HEK293 (cell line): Measurements from ENCODE around the gene GNB2.

Experiments
- HOXA7 ChIP-seq: sonication (generic); formaldehyde crosslinking; IDR thresholded peaks from 2 replicates; pipeline ENCODE4 v1.8.1; 2022; ENCODE audit warnings: missing genetic modification reagents, borderline replicate concordance
- KLF10 ChIP-seq: fragments of 450-650 bp; IDR thresholded peaks from 2 replicates; pipeline ENCODE4 v1.5.1; 2018; ENCODE audit warnings: missing biosample characterization, mild to moderate bottlenecking, missing genetic modification characterization
- OSR2 ChIP-seq: fragments of 450-650 bp; formaldehyde crosslinking; IDR thresholded peaks from 2 replicates; pipeline ENCODE4 v1.5.1; 2016; ENCODE audit warnings: missing biosample characterization, missing genetic modification characterization
- REPIN1 ChIP-seq: fragments of 450-650 bp; formaldehyde crosslinking; IDR thresholded peaks from 2 replicates; pipeline ENCODE4 v1.5.1; 2017; ENCODE audit warnings: missing biosample characterization, missing genetic modification characterization, low read depth
- SP7 ChIP-seq: fragments of 450-650 bp; formaldehyde crosslinking; IDR thresholded peaks from 2 replicates; pipeline ENCODE4 v1.5.1; 2016; ENCODE audit warnings: missing biosample characterization, missing genetic modification characterization
- ZNF114 ChIP-seq: fragments of 450-650 bp; formaldehyde crosslinking; IDR thresholded peaks from 2 replicates; pipeline ENCODE4 v1.5.0; 2017; ENCODE audit warnings: missing biosample characterization, missing genetic modification characterization
- ZNF140 ChIP-seq: fragments of 450-650 bp; formaldehyde crosslinking; IDR thresholded peaks from 2 replicates; pipeline ENCODE4 v1.5.1; 2016; ENCODE audit warnings: missing biosample characterization, missing genetic modification characterization
- ZNF16 ChIP-seq: fragments of 450-650 bp; formaldehyde crosslinking; IDR thresholded peaks from 2 replicates; pipeline ENCODE4 v1.5.1; 2016; ENCODE audit warnings: low read depth, missing biosample characterization, missing genetic modification characterization
- ZNF23 ChIP-seq: fragments of 450-650 bp; formaldehyde crosslinking; IDR thresholded peaks from 2 replicates; pipeline ENCODE4 v1.5.1; 2016; ENCODE audit warnings: missing biosample characterization, missing genetic modification characterization, borderline replicate concordance
- ZNF302 ChIP-seq: fragments of 450-650 bp; formaldehyde crosslinking; IDR thresholded peaks from 2 replicates; pipeline ENCODE4 v1.5.1; 2016; ENCODE audit warnings: missing biosample characterization, missing genetic modification characterization, low read depth
- ZNF558 ChIP-seq: fragments of 450-650 bp; formaldehyde crosslinking; IDR thresholded peaks from 2 replicates; pipeline ENCODE4 v1.5.1; 2016; ENCODE audit warnings: missing biosample characterization, missing genetic modification characterization
- TF ChIP-seq, protein P1 (sequence below): fragments of 450-650 bp; formaldehyde crosslinking; IDR thresholded peaks from 2 replicates; pipeline ENCODE4 v1.5.1; 2016; ENCODE audit warnings: missing biosample characterization, missing genetic modification characterization, borderline replicate concordance
- TF ChIP-seq, protein P2 (sequence below): fragments of 450-650 bp; formaldehyde crosslinking; IDR thresholded peaks from 2 replicates; pipeline ENCODE4 v1.5.1; 2016; ENCODE audit warnings: missing biosample characterization, missing genetic modification characterization
- TF ChIP-seq, protein P3 (sequence below): fragments of 450-650 bp; formaldehyde crosslinking; IDR thresholded peaks from 2 replicates; pipeline ENCODE4; 2016; ENCODE audit warnings: missing biosample characterization, missing genetic modification characterization
- TF ChIP-seq, protein P4 (sequence below): fragments of 450-650 bp; formaldehyde crosslinking; IDR thresholded peaks from 2 replicates; pipeline ENCODE4 v1.5.1; 2016; ENCODE audit warnings: missing biosample characterization, missing genetic modification characterization
- TF ChIP-seq, protein P5 (sequence below): fragments of 450-650 bp; formaldehyde crosslinking; IDR thresholded peaks from 2 replicates; pipeline ENCODE4 v1.5.1; 2017; ENCODE audit warnings: missing biosample characterization, missing genetic modification characterization
- TF ChIP-seq, protein P6 (sequence below): fragments of 450-650 bp; formaldehyde crosslinking; IDR thresholded peaks from 2 replicates; pipeline ENCODE4 v1.5.1; 2016; ENCODE audit warnings: missing biosample characterization, missing genetic modification characterization, low read depth
- TF ChIP-seq, protein P7 (sequence below): fragments of 450-650 bp; formaldehyde crosslinking; IDR thresholded peaks from 2 replicates; pipeline ENCODE4 v1.5.1; 2016; ENCODE audit warnings: missing biosample characterization, missing genetic modification characterization
- TF ChIP-seq, protein P8 (sequence below): fragments of 450-650 bp; formaldehyde crosslinking; IDR thresholded peaks from 2 replicates; pipeline ENCODE4 v1.5.1; 2016; ENCODE audit warnings: missing biosample characterization, missing genetic modification characterization

GNB2 gene

DNA sequence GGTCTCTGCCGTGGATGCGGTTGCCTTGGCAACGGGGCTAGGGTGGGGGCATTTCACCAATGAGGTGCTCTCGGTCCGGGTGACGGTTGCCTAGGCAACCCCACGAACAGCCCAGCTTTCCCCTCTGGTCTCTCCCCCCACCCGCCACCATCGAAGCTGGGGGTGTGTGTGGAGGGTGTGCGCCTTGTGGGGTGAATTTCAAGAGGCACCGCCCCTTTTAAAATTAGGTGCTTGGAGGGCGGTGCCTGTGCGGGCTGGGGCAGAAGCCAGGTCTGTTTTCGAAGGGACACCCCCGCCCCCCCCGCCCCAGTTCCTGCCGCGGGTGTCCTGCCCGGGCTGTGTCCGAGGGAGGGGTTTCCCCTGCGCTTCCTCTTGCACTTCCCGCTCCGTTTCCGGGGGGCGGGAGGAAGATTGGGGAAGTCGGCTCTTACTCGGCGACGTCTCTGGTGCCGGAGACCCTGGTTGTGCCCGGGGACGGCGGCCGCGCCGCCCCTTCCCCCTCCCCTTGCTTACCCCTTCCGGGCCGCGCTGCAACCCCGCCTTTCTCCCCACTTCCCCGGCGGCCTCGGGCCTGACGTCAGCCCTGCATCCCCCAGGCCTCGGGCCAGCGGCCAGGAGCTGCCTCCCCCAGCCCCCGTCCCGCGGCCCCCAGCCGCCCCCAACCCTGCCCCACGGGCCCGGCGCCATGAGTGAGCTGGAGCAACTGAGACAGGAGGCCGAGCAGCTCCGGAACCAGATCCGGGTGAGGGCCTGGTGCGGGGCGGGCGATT, 2.2 kb downstream of the GNB2 start (continued):
- TF ChIP-seq, protein P1, sequence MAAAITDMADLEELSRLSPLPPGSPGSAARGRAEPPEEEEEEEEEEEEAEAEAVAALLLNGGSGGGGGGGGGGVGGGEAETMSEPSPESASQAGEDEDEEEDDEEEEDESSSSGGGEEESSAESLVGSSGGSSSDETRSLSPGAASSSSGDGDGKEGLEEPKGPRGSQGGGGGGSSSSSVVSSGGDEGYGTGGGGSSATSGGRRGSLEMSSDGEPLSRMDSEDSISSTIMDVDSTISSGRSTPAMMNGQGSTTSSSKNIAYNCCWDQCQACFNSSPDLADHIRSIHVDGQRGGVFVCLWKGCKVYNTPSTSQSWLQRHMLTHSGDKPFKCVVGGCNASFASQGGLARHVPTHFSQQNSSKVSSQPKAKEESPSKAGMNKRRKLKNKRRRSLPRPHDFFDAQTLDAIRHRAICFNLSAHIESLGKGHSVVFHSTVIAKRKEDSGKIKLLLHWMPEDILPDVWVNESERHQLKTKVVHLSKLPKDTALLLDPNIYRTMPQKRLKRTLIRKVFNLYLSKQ, result no peak
- no peak for TF ChIP-seq OSR2 (tag by site-specific recombination)
- TF ChIP-seq, protein P2, sequence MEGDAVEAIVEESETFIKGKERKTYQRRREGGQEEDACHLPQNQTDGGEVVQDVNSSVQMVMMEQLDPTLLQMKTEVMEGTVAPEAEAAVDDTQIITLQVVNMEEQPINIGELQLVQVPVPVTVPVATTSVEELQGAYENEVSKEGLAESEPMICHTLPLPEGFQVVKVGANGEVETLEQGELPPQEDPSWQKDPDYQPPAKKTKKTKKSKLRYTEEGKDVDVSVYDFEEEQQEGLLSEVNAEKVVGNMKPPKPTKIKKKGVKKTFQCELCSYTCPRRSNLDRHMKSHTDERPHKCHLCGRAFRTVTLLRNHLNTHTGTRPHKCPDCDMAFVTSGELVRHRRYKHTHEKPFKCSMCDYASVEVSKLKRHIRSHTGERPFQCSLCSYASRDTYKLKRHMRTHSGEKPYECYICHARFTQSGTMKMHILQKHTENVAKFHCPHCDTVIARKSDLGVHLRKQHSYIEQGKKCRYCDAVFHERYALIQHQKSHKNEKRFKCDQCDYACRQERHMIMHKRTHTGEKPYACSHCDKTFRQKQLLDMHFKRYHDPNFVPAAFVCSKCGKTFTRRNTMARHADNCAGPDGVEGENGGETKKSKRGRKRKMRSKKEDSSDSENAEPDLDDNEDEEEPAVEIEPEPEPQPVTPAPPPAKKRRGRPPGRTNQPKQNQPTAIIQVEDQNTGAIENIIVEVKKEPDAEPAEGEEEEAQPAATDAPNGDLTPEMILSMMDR, result no peak
- no peak for TF ChIP-seq ZNF23
- no peak for TF ChIP-seq ZNF558 (tag by site-specific recombination)
- TF ChIP-seq, protein P3, sequence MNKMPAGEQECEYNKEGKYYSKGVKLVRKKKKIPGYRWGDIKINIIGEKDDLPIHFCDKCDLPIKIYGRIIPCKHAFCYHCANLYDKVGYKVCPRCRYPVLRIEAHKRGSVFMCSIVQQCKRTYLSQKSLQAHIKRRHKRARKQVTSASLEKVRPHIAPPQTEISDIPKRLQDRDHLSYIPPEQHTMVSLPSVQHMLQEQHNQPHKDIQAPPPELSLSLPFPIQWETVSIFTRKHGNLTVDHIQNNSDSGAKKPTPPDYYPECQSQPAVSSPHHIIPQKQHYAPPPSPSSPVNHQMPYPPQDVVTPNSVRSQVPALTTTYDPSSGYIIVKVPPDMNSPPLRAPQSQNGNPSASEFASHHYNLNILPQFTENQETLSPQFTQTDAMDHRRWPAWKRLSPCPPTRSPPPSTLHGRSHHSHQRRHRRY, result no peak
- TF ChIP-seq ZNF16 (tag by site-specific recombination), result no peak
- TF ChIP-seq REPIN1, result no peak
- TF ChIP-seq ZNF140, result no peak
- TF ChIP-seq, protein P4, sequence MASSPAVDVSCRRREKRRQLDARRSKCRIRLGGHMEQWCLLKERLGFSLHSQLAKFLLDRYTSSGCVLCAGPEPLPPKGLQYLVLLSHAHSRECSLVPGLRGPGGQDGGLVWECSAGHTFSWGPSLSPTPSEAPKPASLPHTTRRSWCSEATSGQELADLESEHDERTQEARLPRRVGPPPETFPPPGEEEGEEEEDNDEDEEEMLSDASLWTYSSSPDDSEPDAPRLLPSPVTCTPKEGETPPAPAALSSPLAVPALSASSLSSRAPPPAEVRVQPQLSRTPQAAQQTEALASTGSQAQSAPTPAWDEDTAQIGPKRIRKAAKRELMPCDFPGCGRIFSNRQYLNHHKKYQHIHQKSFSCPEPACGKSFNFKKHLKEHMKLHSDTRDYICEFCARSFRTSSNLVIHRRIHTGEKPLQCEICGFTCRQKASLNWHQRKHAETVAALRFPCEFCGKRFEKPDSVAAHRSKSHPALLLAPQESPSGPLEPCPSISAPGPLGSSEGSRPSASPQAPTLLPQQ (tag by site-specific recombination), result no peak
- TF ChIP-seq, protein P5, sequence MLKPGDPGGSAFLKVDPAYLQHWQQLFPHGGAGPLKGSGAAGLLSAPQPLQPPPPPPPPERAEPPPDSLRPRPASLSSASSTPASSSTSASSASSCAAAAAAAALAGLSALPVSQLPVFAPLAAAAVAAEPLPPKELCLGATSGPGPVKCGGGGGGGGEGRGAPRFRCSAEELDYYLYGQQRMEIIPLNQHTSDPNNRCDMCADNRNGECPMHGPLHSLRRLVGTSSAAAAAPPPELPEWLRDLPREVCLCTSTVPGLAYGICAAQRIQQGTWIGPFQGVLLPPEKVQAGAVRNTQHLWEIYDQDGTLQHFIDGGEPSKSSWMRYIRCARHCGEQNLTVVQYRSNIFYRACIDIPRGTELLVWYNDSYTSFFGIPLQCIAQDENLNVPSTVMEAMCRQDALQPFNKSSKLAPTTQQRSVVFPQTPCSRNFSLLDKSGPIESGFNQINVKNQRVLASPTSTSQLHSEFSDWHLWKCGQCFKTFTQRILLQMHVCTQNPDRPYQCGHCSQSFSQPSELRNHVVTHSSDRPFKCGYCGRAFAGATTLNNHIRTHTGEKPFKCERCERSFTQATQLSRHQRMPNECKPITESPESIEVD, result no peak
- TF ChIP-seq, protein P6, sequence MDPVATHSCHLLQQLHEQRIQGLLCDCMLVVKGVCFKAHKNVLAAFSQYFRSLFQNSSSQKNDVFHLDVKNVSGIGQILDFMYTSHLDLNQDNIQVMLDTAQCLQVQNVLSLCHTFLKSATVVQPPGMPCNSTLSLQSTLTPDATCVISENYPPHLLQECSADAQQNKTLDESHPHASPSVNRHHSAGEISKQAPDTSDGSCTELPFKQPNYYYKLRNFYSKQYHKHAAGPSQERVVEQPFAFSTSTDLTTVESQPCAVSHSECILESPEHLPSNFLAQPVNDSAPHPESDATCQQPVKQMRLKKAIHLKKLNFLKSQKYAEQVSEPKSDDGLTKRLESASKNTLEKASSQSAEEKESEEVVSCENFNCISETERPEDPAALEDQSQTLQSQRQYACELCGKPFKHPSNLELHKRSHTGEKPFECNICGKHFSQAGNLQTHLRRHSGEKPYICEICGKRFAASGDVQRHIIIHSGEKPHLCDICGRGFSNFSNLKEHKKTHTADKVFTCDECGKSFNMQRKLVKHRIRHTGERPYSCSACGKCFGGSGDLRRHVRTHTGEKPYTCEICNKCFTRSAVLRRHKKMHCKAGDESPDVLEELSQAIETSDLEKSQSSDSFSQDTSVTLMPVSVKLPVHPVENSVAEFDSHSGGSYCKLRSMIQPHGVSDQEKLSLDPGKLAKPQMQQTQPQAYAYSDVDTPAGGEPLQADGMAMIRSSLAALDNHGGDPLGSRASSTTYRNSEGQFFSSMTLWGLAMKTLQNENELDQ (tag by site-specific recombination), result no peak
- no peak for TF ChIP-seq ZNF114
- no peak for TF ChIP-seq SP7 (tag by site-specific recombination)
- no peak for TF ChIP-seq HOXA7 (CRISPR knock-in tag)
- TF ChIP-seq, protein P7, sequence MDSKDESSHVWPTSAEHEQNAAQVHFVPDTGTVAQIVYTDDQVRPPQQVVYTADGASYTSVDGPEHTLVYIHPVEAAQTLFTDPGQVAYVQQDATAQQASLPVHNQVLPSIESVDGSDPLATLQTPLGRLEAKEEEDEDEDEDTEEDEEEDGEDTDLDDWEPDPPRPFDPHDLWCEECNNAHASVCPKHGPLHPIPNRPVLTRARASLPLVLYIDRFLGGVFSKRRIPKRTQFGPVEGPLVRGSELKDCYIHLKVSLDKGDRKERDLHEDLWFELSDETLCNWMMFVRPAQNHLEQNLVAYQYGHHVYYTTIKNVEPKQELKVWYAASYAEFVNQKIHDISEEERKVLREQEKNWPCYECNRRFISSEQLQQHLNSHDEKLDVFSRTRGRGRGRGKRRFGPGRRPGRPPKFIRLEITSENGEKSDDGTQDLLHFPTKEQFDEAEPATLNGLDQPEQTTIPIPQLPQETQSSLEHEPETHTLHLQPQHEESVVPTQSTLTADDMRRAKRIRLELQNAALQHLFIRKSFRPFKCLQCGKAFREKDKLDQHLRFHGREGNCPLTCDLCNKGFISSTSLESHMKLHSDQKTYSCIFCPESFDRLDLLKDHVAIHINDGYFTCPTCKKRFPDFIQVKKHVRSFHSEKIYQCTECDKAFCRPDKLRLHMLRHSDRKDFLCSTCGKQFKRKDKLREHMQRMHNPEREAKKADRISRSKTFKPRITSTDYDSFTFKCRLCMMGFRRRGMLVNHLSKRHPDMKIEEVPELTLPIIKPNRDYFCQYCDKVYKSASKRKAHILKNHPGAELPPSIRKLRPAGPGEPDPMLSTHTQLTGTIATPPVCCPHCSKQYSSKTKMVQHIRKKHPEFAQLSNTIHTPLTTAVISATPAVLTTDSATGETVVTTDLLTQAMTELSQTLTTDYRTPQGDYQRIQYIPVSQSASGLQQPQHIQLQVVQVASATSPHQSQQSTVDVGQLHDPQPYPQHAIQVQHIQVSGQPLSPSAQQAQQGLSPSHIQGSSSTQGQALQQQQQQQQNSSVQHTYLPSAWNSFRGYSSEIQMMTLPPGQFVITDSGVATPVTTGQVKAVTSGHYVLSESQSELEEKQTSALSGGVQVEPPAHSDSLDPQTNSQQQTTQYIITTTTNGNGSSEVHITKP (tag by site-specific recombination), result 0 out of 2 replicates have a peak, but pooled peaks have one; percentile 13
- TF ChIP-seq KLF10 (tag by site-specific recombination), result peak; percentile 97
- TF ChIP-seq, protein P8, sequence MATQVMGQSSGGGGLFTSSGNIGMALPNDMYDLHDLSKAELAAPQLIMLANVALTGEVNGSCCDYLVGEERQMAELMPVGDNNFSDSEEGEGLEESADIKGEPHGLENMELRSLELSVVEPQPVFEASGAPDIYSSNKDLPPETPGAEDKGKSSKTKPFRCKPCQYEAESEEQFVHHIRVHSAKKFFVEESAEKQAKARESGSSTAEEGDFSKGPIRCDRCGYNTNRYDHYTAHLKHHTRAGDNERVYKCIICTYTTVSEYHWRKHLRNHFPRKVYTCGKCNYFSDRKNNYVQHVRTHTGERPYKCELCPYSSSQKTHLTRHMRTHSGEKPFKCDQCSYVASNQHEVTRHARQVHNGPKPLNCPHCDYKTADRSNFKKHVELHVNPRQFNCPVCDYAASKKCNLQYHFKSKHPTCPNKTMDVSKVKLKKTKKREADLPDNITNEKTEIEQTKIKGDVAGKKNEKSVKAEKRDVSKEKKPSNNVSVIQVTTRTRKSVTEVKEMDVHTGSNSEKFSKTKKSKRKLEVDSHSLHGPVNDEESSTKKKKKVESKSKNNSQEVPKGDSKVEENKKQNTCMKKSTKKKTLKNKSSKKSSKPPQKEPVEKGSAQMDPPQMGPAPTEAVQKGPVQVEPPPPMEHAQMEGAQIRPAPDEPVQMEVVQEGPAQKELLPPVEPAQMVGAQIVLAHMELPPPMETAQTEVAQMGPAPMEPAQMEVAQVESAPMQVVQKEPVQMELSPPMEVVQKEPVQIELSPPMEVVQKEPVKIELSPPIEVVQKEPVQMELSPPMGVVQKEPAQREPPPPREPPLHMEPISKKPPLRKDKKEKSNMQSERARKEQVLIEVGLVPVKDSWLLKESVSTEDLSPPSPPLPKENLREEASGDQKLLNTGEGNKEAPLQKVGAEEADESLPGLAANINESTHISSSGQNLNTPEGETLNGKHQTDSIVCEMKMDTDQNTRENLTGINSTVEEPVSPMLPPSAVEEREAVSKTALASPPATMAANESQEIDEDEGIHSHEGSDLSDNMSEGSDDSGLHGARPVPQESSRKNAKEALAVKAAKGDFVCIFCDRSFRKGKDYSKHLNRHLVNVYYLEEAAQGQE (tag by site-specific recombination), result no peak
- TF ChIP-seq ZNF302 (tag by site-specific recombination), result no peak
